GM19324 (cell line): ENCODE measurements around the gene DENND1A.
"Not testable (repeated sequence)": the region's sequence is repeated elsewhere in the genome, so short reads cannot be mapped to it uniquely, and the experiment has no call there.

ENCODE experiments used
- ATAC-seq: cut with Tn5 transposase; IDR thresholded peaks from one replicate; pipeline ENCODE4 v1.9.1; 2021; ENCODE audit warnings: mild to moderate bottlenecking, moderate library complexity; ENCODE audit not compliant: unreplicated experiment, low FRiP score

The DENND1A gene

DNA sequence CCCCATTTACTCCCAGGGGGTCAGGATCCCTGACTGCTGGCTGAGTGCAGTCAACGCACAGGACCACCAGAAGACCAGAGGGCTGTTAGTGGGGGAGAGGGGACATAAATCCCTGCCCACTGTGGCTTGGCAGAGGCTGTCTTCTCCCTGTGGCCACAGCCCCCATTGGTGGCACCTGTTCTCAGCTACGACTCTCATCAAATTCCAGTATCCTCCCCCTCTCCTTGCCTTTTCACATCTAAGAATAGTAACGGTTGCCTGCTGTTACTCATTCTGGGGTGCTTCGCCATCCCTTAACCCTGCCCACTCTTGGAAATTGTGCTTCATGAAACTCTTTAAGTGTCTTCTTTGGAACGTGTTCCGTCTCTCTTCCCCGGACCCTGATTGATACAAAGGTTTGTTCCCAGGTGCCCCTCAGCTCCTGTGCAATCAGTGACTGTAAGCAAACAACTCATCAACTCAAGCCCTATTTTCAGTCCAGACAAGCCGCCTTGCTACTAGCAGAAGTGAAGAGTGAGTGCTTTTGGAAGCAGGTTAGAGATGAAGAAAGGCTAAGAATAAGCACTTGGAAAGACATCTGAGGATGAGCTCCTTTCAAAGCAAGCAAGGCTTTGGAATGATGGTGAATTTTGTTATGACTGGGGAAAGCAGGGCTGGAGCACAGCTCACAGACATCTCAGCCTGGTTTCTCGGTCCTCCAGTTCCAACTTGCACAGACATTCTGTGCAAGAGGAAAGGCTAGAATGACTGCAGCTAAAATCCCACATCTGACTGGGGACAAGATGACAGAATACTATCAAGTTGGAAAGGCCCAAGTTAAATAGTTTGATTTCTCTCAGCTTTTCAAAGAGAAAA lies 22.9 kb upstream of the DENND1A start:
- no peak for ATAC-seq

DNA sequence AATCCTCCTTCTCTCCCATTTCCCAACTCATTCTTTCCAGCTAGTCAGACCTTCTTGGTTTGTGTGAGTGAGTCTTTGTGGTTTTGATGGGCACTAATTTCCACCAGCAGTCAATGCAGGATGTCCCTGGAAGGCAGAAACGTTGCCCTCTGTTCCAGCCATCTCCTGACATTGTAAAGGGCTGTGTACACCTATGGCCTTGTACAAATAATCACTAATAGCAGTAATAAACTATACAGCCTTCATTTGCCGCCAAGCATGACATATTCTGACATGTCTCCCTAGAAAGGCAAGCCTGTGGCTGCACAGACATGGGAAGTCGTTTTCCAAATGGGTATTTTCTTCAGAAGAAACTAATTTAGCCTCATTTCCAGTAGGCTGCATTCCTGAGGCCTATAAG lies 18.4 kb upstream of the DENND1A start:
- ATAC-seq, result no peak

DNA sequence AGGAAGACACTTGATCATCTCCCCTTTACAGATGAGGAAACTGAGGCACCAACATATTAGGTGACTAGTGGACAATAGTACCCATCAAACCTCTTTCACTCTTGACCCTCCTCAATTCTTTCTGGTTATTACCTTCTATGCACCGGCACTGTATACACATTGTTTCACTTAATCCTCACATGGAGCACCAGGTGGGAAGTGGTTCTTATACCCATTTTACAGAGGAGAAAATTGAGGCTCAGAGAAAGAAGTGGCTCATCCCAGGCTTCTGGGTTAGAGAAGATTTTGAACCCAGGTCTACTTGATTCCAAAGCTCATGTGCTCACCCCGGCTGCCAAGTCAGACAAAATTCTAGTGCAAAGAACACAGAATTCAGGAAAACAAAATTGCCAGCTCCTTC lies 17.4 kb upstream of the DENND1A start:
- ATAC-seq, result no peak

DNA sequence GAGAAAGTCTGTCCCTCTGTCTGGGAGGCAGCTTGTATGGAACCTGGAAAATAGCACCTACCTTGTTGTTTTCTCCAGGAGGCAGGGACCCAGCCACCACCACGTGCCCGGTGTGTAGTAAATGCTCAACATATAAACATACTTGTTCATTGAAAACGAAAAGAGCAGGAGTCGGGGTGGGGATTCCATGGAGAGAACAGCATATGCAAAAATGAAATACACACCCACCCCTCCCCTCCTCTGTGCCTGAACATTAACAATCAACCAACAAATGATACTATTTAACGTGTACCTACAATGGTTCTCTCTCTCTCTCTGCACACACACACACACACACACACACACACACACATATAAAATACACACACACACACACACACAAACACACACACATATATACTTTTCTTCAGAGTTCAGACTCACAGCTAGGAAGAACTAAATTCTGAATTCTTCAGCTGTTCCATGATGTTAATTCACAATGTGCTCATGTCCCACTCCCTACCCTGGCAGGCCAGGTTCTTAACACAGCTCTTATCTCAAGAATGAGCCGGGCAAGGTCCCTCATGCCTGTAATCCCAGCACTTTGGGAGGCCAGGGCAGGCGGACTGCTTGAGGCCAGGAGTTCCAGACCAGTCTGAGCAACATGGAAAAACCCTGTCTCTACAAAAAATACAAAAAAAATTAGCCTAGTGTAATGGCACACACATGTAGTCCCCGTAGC lies 16.3 kb upstream of the DENND1A start:
- no peak for ATAC-seq

DNA sequence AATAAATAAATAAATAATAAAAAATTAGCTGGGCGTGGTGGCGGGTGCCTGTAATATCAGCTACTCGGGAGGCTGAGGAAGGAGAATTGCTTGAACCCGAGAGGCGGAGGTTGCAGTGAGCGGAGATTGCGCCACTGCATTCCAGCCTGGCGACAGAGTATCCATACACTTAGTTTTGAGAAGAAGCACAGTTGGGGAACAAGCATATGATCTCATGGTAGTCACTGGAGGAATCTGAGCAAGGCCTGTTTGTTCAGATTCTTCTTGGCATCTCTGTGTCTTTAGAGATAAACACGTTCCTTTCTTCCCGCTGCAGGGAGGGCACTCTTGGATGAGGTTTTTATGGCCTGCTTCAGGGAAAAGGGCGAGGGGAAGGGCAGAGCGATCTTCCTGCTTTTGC lies 15.6 kb upstream of the DENND1A start:
- ATAC-seq, result no peak

DNA sequence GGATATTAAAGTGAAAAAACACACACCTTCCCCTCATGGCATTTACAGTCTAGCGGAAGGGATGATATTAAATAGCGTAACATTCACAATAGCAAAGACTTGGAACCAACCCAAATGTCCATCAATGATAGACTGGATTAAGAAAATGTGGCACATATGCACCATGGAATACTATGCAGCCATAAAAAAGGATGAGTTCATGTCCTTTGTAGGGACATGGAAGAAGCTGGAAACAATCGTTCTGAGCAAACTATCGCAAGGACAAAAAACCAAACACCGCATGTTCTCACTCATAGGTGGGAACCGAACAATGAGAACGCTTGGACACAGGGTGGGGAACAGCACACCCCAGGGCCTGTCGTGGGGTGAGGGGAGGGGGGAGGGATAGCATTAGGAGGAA lies 14.5 kb upstream of the DENND1A start:
- ATAC-seq, result not testable (repeated sequence)

DNA sequence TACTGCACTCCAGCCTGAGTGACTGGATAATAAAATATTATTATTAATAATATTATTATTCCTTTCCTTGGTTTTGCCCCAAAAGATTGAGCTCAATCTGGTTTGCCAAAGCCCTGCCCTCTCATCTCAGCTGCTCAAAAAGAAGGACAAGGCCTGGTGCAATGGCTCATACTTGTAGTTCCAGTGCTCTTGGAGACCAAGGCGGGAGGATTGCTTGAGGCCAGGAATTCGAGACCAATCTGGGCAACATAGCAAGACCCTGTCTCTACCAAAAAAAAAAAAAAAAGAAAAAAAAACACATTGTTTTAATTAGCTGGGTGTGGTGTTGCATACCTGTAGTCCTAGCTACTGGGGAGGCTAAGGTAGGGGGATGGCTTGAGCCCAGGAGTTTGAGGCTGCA lies 13.7 kb upstream of the DENND1A start:
- no peak for ATAC-seq

DNA sequence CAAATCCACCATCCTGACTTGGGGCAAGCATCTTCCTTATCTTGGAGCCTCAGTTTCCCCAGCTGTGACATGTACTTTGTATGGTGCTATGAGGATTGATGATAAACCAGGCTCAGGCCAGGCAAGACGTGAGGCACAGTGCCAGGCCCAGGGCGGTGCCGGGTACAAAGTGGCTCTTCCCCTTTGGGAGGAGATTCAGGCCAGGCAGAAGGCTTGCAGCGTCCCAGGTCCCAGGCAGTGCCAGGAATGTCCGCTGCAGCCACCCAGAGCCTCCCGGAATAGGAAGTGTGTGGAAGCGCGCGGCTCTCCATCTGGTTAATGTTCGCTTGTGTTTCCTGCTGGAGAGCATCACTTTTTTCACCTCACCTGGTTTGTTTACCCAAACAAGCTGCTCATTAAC lies 12.6 kb upstream of the DENND1A start:
- no peak for ATAC-seq

DNA sequence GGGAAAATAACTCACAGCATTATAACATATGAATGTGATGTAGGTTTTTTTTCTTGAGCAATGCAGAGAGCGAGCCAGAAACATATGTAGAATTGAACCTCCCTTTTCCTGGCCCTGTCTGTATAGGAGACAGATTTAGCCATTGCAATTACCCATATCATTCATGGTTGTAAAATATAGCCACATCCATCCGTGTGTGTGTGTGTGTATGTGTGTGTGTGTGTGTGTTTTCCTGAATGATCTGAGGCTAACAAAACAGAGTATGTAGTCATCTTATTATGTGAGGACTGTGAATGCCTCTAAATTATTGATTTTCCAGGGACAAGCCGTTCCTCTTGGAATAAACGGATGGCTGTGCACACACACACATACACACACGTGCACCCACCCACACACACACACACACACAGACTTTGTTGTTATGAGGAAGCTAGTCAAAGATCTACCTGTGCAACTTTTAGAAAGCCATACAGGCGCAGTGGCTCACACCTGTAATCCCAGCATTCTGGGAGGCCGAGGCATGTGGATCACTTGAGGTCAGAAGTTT lies 11.7 kb upstream of the DENND1A start:
- ATAC-seq, result no peak

DNA sequence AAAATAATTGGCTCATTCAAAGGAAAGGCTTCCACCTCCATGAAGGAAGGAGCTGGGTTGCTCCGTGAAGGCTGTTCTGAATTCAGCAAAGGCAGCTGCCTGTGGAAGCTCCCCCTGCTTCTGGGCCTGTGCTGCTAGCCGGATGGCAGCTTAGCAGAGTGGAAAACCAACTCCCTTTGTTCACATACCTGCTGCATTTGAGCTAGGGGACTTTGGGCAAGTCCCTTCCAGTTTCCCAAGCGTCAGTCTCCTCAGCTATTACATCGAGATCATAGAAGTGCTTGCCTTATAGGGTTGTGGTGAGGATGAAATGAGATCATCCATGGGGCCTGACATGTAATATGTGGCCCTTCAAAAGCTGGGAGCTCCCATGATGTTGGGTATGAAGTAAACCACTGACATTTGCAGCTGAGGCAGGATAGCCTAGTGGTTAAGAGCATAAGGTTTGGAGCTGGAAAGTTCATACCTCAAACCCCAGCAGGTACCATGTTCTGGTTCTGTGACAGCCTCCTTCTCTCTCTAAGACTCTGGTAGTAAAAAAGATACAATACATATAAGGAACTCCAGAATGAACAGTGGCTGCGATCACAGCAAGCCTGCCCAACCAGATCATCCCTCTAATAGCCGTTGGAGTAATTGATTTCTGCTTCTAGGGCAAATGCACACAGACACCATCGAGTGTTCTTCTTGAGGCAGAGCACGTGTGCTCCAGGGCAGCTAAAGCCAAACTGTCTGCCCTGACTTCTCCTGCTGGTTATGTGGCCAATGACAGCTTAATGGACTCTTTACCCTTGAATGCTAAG lies 11.0 kb upstream of the DENND1A start:
- no peak for ATAC-seq

DNA sequence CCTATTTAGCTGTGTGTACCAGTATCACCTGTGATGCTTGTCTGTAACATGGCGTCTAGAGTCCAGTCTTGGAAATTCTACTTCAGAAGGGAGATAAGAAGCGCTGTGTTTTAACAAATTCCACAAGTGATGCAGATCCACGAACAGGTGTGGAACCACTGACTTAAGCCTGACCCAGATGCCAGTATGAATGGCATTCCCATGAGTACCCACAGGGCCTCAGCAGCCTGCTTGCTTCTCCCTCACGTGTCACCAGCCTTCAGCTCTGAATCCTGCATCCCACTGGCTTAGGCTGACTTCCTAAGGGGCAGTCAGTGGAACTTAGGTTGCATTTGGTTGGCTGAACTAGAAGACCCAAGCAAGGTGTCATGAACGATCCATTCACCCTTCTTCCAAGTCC lies 8.5 kb upstream of the DENND1A start:
- no peak for ATAC-seq

DNA sequence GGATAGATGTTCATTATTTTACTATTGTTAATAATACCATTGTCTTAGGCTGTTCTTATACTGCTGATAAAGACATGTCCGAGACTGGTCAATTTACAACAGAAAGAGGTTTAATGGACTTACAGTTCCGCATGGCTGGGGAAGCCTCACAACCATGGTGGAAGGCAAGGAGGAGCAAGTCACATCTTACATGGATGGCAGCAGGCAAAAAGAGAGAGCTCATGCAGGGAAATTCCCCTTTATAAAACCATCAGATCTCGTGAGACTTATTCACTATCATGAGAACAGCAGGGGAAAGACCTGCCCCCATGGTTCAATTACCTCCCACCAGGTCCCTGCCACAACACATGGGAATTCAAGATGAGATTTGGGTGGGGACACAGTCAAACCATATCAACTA lies 6.6 kb upstream of the DENND1A start:
- not testable (repeated sequence) for ATAC-seq

DNA sequence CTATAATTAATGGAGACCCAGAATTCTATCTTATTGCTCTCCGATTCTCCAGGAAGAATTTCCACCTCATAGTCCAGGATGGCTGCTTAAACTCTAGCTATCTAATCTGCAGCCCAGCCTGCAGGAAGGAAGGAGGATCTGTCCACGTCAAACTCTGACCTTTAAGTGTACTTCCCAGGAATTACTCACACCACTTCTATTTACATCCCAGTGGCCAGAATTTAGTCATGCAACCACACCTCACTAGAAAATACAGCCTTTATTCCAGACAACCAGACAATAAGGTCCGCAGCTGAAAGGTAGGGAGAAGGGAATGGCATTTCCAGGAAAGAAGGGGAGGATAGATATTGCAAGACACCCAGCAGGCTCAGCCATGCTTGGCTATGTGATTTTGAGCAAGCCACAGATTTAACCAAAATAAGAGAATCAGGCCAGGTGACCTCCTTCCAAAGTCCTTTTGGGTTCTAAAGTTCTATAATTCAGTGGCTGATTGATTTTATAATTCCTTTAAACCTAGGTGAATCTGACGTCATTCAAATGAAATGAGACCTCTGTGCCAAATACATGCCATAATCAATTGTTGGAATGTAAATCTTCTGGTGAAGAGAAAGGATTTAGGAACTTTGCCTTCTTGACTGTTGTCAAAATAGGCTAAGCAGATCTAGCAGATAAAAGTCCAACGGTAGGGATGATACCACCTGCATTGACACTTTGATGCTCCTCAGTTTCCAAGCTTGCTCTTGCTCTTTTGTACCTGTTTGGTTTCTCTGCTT lies 3.7 kb upstream of the DENND1A start:
- ATAC-seq, result no peak

DNA sequence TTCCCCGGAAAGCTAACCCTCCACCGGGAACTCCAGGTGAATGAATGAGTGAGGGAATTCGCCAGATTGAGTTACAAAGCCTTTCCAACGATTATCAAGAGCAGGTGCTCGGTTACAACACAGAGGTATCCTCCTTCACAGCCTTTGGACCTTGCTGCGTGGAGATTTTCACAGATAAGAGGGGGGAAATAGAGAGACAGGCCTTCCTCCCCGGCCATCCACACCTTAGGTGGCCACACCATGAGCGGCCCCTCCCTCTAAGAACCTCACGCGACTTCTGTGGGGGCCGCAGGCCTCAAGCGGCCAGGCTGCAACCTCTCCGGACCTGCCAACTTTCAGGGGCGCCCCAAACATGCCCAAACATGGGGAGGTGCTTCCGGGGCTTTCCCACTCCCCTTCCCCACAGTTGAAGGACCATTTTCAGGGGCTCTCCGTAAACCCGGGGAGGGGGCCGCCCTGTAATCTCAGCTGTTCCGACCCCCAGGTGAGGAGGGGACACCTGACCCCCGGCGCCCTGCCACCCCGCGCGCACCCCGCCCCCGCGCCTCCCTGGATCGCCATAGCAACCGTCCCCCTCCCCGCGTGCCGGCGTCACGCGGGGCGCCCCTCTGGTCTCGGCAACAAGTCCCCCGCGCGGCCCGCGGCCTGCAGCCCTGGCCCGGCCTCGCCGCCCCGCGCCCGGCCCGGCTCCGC lies 603 bp downstream of the DENND1A start:
- peak; percentile 13 for ATAC-seq

DNA sequence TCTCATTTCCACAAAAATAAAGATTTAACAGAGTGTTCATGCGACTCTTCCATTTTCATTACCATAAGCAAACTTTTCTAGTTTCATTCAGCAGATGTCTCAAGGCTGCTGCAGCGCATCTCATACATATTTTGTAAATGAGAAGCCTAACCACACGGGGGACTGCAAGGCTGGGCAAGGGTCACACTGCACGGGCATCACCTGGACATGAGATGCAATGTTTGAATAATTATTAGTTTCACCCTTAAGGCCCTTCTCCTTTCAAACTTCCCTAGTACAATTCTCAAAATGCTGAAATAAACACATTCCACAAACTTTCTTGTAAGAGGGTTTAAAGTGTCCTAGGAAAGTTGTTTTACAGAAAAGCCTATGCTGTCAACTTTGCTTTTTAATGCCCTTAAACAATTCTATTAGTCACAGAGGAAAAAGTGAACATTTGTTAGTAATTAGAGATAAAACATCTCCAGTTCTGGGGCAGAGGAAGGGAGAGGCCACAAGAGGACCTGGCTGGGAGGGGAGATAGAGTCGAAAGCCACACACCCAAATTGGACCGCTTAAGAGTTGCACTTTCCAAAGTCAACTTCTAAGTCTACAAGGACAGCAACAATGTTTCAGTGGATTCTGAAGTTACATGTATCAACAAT lies 1.3 kb downstream of the DENND1A start:
- ATAC-seq, result no peak

DNA sequence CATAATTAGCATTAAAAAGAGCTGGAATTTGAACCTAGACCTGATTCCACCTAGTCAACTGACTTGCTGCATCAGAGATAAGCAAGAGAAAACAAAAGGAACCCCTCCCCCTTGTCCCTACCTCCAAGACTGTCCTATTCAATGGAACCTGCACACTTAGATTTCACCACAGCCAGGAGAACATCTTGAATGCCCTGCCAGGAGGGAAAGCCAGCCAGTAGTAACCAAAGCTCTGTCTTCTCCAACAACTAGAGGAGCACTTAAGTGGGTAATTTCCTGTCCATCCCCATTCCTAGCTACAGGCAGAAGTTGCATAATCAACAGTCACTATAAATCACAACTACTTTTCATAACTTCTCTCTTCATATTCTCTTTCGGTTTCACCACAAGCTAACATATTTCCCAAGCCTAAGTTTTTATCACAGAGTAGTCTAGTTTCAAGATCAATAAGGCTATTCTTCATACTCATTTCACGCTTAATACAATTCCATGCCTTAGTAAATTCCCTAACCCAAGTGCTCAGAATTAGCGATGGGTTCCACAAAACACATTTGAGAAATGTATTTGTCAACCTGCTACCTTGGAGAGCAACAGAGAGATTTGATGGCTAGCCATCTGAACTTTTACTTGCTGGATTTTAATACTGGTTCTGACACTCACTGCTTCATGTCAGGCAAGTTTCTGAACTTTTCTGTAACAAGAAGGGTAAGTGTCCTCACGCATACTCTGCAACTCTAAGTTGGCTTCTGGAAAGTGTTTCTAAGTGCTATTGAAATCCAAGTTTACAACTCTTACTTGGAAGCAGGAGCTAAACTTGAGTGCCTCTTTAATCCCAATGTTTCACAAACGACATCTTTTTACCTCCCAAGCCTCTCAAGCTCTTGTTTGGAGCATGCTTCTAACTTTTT lies 2.0 kb downstream of the DENND1A start:
- ATAC-seq, result no peak

DNA sequence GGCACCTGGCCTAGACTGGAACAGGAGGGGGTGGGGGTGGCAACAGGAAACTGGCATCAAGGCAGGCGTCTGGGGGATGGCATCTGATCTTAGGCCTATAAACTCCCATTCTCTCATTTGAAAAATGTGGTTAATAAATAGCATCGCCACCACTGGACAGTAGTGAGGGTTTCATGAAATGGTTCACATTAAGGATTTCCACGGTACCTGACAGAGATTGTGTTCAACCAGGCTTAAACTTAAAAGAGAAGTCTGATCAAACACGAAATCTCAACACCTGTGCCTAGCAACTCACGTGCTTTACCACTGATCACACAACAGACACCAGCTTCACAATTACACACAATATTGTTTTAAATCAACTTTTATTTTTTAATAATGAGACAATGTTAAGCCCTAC lies 3.0 kb downstream of the DENND1A start:
- ATAC-seq, result no peak

DNA sequence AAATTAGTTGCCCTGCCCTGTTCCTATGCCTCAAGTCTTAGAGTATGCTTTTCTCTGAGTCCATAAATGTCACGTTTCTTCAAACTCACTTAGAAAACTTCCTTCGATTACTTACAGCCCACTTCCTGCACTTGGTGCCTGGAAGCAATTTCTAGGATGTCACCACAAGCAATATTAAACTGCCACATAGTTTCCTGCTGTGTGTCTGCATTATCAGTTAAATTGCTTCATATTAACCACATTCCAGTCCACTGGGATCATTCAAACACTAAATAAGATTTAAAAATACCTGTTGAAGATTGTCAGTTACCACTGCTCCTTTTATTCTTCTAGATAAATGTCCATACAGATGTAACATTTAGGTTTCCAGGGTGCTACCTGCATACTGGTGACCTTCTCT lies 4.1 kb downstream of the DENND1A start:
- ATAC-seq, result no peak
